Measurements from ENCODE around the gene SEMA7A.

Gene SEMA7A

GRCh38 chr15:74451322-74451721 lies 17.6 kb upstream of the SEMA7A start:
- Histone ChIP-seq H3K9me3 (ENCODE audit: control insufficient read depth, low read length) (no peaks in the 10 kb centered on the region), H3K4me1 (ENCODE audit: control insufficient read depth, insufficient read depth, low read length, poor library complexity, severe bottlenecking) (peaks cover 7% of the 10 kb centered on the region), H3K36me3 (ENCODE audit: control insufficient read depth, insufficient read depth, low read length) (peaks cover 78% of the 10 kb centered on the region), H3K4me3 (ENCODE audit: extremely low read depth, insufficient read depth, low read length, poor library complexity, severe bottlenecking) (no peak overlapping the region), H3K27ac (ENCODE audit: low read depth, low read length, severe bottlenecking) (no peak overlapping the region)
- 100% methylated on average over 1 to 2 of the region's 2 CpGs for WGBS, 2 experiments (ENCODE audit: insufficient coverage in 2 of 2)

- Histone ChIP-seq H3K27ac (ENCODE audit: low read depth, low read length, severe bottlenecking) (no peak overlapping the region), H3K4me3 (ENCODE audit: extremely low read depth, insufficient read depth, low read length, poor library complexity, severe bottlenecking) (no peak overlapping the region), H3K9me3 (ENCODE audit: control insufficient read depth, low read length) (no peaks in the 10 kb centered on the region), H3K36me3 (ENCODE audit: control insufficient read depth, insufficient read depth, low read length) (peaks cover 80% of the 10 kb centered on the region), H3K4me1 (ENCODE audit: control insufficient read depth, insufficient read depth, low read length, poor library complexity, severe bottlenecking) (peaks cover 7% of the 10 kb centered on the region)
- WGBS, 2 experiments (ENCODE audit: insufficient coverage in 2 of 2), result 96 to 97% methylated on average over 12 of the region's 12 CpGs
Observed at GRCh38 chr15:74449643-74450205, 16.0 kb upstream of the SEMA7A start.

- Histone ChIP-seq H3K4me3 (ENCODE audit: extremely low read depth, insufficient read depth, low read length, poor library complexity, severe bottlenecking) (no peak overlapping the region), H3K9me3 (ENCODE audit: control insufficient read depth, low read length) (no peaks in the 10 kb centered on the region), H3K36me3 (ENCODE audit: control insufficient read depth, insufficient read depth, low read length) (peaks cover 79% of the 10 kb centered on the region), H3K27ac (ENCODE audit: low read depth, low read length, severe bottlenecking) (no peak overlapping the region), H3K4me1 (ENCODE audit: control insufficient read depth, insufficient read depth, low read length, poor library complexity, severe bottlenecking) (peaks cover 6% of the 10 kb centered on the region)
- WGBS, 2 experiments (ENCODE audit: insufficient coverage in 2 of 2), result 97 to 98% methylated on average over 6 to 7 of the region's 7 CpGs
Observed at GRCh38 chr15:74449095-74449494, 15.3 kb upstream of the SEMA7A start.

GRCh38 chr15:74445816-74446763 lies 12.3 kb upstream of the SEMA7A start:
- H3K4me3 ChIP-seq (ENCODE audit: extremely low read depth, insufficient read depth, low read length, poor library complexity, severe bottlenecking), result no peak overlapping the region
- H3K36me3 ChIP-seq (ENCODE audit: control insufficient read depth, insufficient read depth, low read length), result peaks cover 56% of the 10 kb centered on the region
- H3K27ac ChIP-seq (ENCODE audit: low read depth, low read length, severe bottlenecking), result no peak overlapping the region
- no peaks in the 10 kb centered on the region for H3K9me3 ChIP-seq (ENCODE audit: control insufficient read depth, low read length)
- peaks cover 9% of the 10 kb centered on the region for H3K4me1 ChIP-seq (ENCODE audit: control insufficient read depth, insufficient read depth, low read length, poor library complexity, severe bottlenecking)
- WGBS, 2 experiments (ENCODE audit: insufficient coverage in 2 of 2), result 86 to 93% methylated on average over 3 to 5 of the region's 9 CpGs

- H3K27ac ChIP-seq (ENCODE audit: low read depth, low read length, severe bottlenecking), result no peak overlapping the region
- peaks cover 40% of the 10 kb centered on the region for H3K36me3 ChIP-seq (ENCODE audit: control insufficient read depth, insufficient read depth, low read length)
- peaks cover 9% of the 10 kb centered on the region for H3K4me1 ChIP-seq (ENCODE audit: control insufficient read depth, insufficient read depth, low read length, poor library complexity, severe bottlenecking)
- H3K4me3 ChIP-seq (ENCODE audit: extremely low read depth, insufficient read depth, low read length, poor library complexity, severe bottlenecking), result no peak overlapping the region
- WGBS, 2 experiments (ENCODE audit: insufficient coverage in 2 of 2), result 94% methylated on average over 8 of the region's 8 CpGs
- H3K9me3 ChIP-seq (ENCODE audit: control insufficient read depth, low read length), result no peaks in the 10 kb centered on the region
Observed at GRCh38 chr15:74444106-74445062, 10.6 kb upstream of the SEMA7A start.

GRCh38 chr15:74443100-74443909 lies 9.5 kb upstream of the SEMA7A start:
- Histone ChIP-seq H3K4me1 (ENCODE audit: control insufficient read depth, insufficient read depth, low read length, poor library complexity, severe bottlenecking) (peaks cover 9% of the 10 kb centered on the region), H3K27ac (ENCODE audit: low read depth, low read length, severe bottlenecking) (no peak overlapping the region), H3K9me3 (ENCODE audit: control insufficient read depth, low read length) (no peaks in the 10 kb centered on the region), H3K4me3 (ENCODE audit: extremely low read depth, insufficient read depth, low read length, poor library complexity, severe bottlenecking) (no peak overlapping the region), H3K36me3 (ENCODE audit: control insufficient read depth, insufficient read depth, low read length) (peaks cover 29% of the 10 kb centered on the region)
- WGBS, 2 experiments (ENCODE audit: insufficient coverage in 2 of 2), result 83 to 94% methylated on average over 8 to 11 of the region's 14 CpGs

GRCh38 chr15:74442604-74443003 lies 8.8 kb upstream of the SEMA7A start:
- H3K9me3 ChIP-seq (ENCODE audit: control insufficient read depth, low read length), result no peaks in the 10 kb centered on the region
- no peak overlapping the region for H3K27ac ChIP-seq (ENCODE audit: low read depth, low read length, severe bottlenecking)
- H3K36me3 ChIP-seq (ENCODE audit: control insufficient read depth, insufficient read depth, low read length), result peaks cover 22% of the 10 kb centered on the region
- H3K4me3 ChIP-seq (ENCODE audit: extremely low read depth, insufficient read depth, low read length, poor library complexity, severe bottlenecking), result no peak overlapping the region
- WGBS, 2 experiments (ENCODE audit: insufficient coverage in 2 of 2), result 85 to 97% methylated on average over 3 of the region's 3 CpGs
- peaks cover 9% of the 10 kb centered on the region for H3K4me1 ChIP-seq (ENCODE audit: control insufficient read depth, insufficient read depth, low read length, poor library complexity, severe bottlenecking)

GRCh38 chr15:74442063-74442462 lies 8.3 kb upstream of the SEMA7A start:
- Histone ChIP-seq H3K9me3 (ENCODE audit: control insufficient read depth, low read length) (no peaks in the 10 kb centered on the region), H3K36me3 (ENCODE audit: control insufficient read depth, insufficient read depth, low read length) (peaks cover 21% of the 10 kb centered on the region), H3K27ac (ENCODE audit: low read depth, low read length, severe bottlenecking) (no peak overlapping the region), H3K4me1 (ENCODE audit: control insufficient read depth, insufficient read depth, low read length, poor library complexity, severe bottlenecking) (peaks cover 9% of the 10 kb centered on the region), H3K4me3 (ENCODE audit: extremely low read depth, insufficient read depth, low read length, poor library complexity, severe bottlenecking) (no peak overlapping the region)
- WGBS, 2 experiments (ENCODE audit: insufficient coverage in 2 of 2), result 85 to 93% methylated on average over 3 of the region's 3 CpGs

- Histone ChIP-seq H3K4me1 (ENCODE audit: control insufficient read depth, insufficient read depth, low read length, poor library complexity, severe bottlenecking) (peaks cover 9% of the 10 kb centered on the region), H3K36me3 (ENCODE audit: control insufficient read depth, insufficient read depth, low read length) (peaks cover 15% of the 10 kb centered on the region), H3K27ac (ENCODE audit: low read depth, low read length, severe bottlenecking) (no peak overlapping the region), H3K9me3 (ENCODE audit: control insufficient read depth, low read length) (no peaks in the 10 kb centered on the region), H3K4me3 (ENCODE audit: extremely low read depth, insufficient read depth, low read length, poor library complexity, severe bottlenecking) (no peak overlapping the region)
- 87 to 94% methylated on average over 6 of the region's 6 CpGs for WGBS, 2 experiments (ENCODE audit: insufficient coverage in 2 of 2)
Observed at GRCh38 chr15:74441248-74441941, 7.6 kb upstream of the SEMA7A start.
